Measurements from ENCODE around the gene LY6G6D.

The LY6G6D gene

GRCh38 chr6:31762356-31762755 is 47.2 kb downstream of the LY6G6D start, which contains the start of gene SAPCD1:
Gene SAPCD1, plus strand, starts transcription at chr6:31762656. Its CDS starts 399 bp downstream, at chr6:31763055.
- no peak for TF ChIP-seq CTCF (IDR thresholded peaks at IDR 0.05; ENCODE audit: borderline replicate concordance, control extremely low read depth, extremely low read depth, insufficient read depth, missing control alignments)
- DNase-seq (ENCODE audit: low spot score), result no peak
- in situ Hi-C loops (cut with MboI; ENCODE audit: low sequenced_read_pairs, unreplicated experiment), result no loop called here

GRCh38 chr6:31762878-31763618 is 47.9 kb downstream of the LY6G6D start:
- DNase-seq (ENCODE audit: low spot score), result no peak
- in situ Hi-C loops (cut with MboI; ENCODE audit: low sequenced_read_pairs, unreplicated experiment), result no loop called here
- TF ChIP-seq CTCF (IDR thresholded peaks at IDR 0.05; ENCODE audit: borderline replicate concordance, control extremely low read depth, extremely low read depth, insufficient read depth, missing control alignments), result no peak

- in situ Hi-C loops (cut with MboI; ENCODE audit: low sequenced_read_pairs, unreplicated experiment), result no loop called here
- no peak for DNase-seq (ENCODE audit: low spot score)
- no peak for TF ChIP-seq CTCF (IDR thresholded peaks at IDR 0.05; ENCODE audit: borderline replicate concordance, control extremely low read depth, extremely low read depth, insufficient read depth, missing control alignments)
Measured at GRCh38 chr6:31763619-31763940, 48.4 kb downstream of the LY6G6D start.

GRCh38 chr6:31764198-31764597 is 49.0 kb downstream of the LY6G6D start:
- TF ChIP-seq CTCF (IDR thresholded peaks at IDR 0.05; ENCODE audit: borderline replicate concordance, control extremely low read depth, extremely low read depth, insufficient read depth, missing control alignments), result no peak
- no peak for DNase-seq (ENCODE audit: low spot score)
- in situ Hi-C loops (cut with MboI; ENCODE audit: low sequenced_read_pairs, unreplicated experiment), result no loop called here

GRCh38 chr6:31765559-31765909 is 50.4 kb downstream of the LY6G6D start:
- no peak for TF ChIP-seq CTCF (IDR thresholded peaks at IDR 0.05; ENCODE audit: borderline replicate concordance, control extremely low read depth, extremely low read depth, insufficient read depth, missing control alignments)
- in situ Hi-C loops (cut with MboI; ENCODE audit: low sequenced_read_pairs, unreplicated experiment), result no loop called here
- no peak for DNase-seq (ENCODE audit: low spot score)

GRCh38 chr6:31765910-31766794 is 51.0 kb downstream of the LY6G6D start:
- no peak for TF ChIP-seq CTCF (IDR thresholded peaks at IDR 0.05; ENCODE audit: borderline replicate concordance, control extremely low read depth, extremely low read depth, insufficient read depth, missing control alignments)
- DNase-seq (ENCODE audit: low spot score), result no peak
- in situ Hi-C loops (cut with MboI; ENCODE audit: low sequenced_read_pairs, unreplicated experiment), result no loop called here

Measured in GM13976 (cell line).